Brain microvascular endothelial cell (primary cell): ENCODE measurements around the gene RFLNA.
A peak's percentile ranks its signal among the peaks of the same experiment; 100 is the strongest.

Experiments
- DNase-seq: peaks from one replicate; pipeline ENCODE4 v3.0.0-alpha.2; 2020
- H3K27ac ChIP-seq: fragments of 250-450 bp; sonication (Bioruptor Pico); 2 replicates; pipeline ENCODE4 v1.5.1; 2020; ENCODE audit warnings: mild to moderate bottlenecking, moderate library complexity
- H3K27me3 ChIP-seq: fragments of 250-450 bp; sonication (Bioruptor Pico); replicated peaks from 2 replicates; pipeline ENCODE4 v1.5.1; 2020; ENCODE audit warnings: mild to moderate bottlenecking
- H3K36me3 ChIP-seq: fragments of 250-450 bp; sonication (Bioruptor Pico); replicated peaks from 2 replicates; pipeline ENCODE4 v1.5.1; 2020; ENCODE audit warnings: mild to moderate bottlenecking
- H3K4me3 ChIP-seq: 2 replicates; pipeline ENCODE4 v1.5.1; 2011; ENCODE audit warnings: low read depth, mild to moderate bottlenecking, control low read depth, low read length, moderate library complexity
- CTCF ChIP-seq: IDR thresholded peaks from 2 replicates; pipeline ENCODE4 v1.5.1; 2011; ENCODE audit warnings: low read depth, mild to moderate bottlenecking, moderate library complexity, low read length, control low read depth, inconsistent platforms; ENCODE audit errors: missing control alignments
- in situ Hi-C: cut with HindIII; loops from 2 replicates; pipeline ENCODE4 v1.10.0; 2017; ENCODE audit warnings: low sequenced_read_pairs, low pct_ligation_motif_present

Gene RFLNA

GRCh38 chr12:124316257-124316900 is 21.5 kb downstream of the RFLNA start:
- DNase-seq = no peak
- no peak for TF ChIP-seq CTCF
- Histone ChIP-seq H3K36me3 (no peaks in the 10 kb centered on the region), H3K27ac (no peak overlapping the region), H3K27me3 (no peaks in the 10 kb centered on the region), H3K4me3 (no peak overlapping the region)
- in situ Hi-C loops = no loop called here

- Histone ChIP-seq H3K27ac (no peak overlapping the region), H3K27me3 (no peaks in the 10 kb centered on the region), H3K36me3 (no peaks in the 10 kb centered on the region), H3K4me3 (no peak overlapping the region)
- in situ Hi-C loops = no loop called here
- TF ChIP-seq CTCF = no peak
- DNase-seq = no peak
Measured at GRCh38 chr12:124317400-124317799, 22.5 kb downstream of the RFLNA start.

GRCh38 chr12:124318278-124319020 is 23.6 kb downstream of the RFLNA start:
- no peak overlapping the region for H3K4me3 ChIP-seq
- H3K36me3 ChIP-seq = peaks cover under 1% of the 10 kb centered on the region
- no peak for DNase-seq
- H3K27me3 ChIP-seq = no peaks in the 10 kb centered on the region
- TF ChIP-seq CTCF = no peak
- no peak overlapping the region for H3K27ac ChIP-seq
- in situ Hi-C loops = no loop called here

GRCh38 chr12:124319368-124320050 is 24.6 kb downstream of the RFLNA start:
- H3K27ac ChIP-seq = no peak overlapping the region
- no peak for DNase-seq
- no peak for TF ChIP-seq CTCF
- no peak overlapping the region for H3K4me3 ChIP-seq
- H3K36me3 ChIP-seq = peaks cover 11% of the 10 kb centered on the region
- in situ Hi-C loops = no loop called here
- no peaks in the 10 kb centered on the region for H3K27me3 ChIP-seq

GRCh38 chr12:124321040-124321481 is 26.2 kb downstream of the RFLNA start:
- Histone ChIP-seq H3K4me3 (no peak overlapping the region), H3K27ac (no peak overlapping the region), H3K36me3 (peaks cover 26% of the 10 kb centered on the region), H3K27me3 (no peaks in the 10 kb centered on the region)
- in situ Hi-C loops = no loop called here
- DNase-seq = peak; percentile 57
- TF ChIP-seq CTCF = peak; percentile 96
